IPS-18a (cell line): Measurements from ENCODE around the gene FGFBP2.

Experiments used
- H3K27ac ChIP-seq: one replicate; pipeline ENCODE4 v1.5.1; 2013; ENCODE audit warnings: low read length
- H3K27me3 ChIP-seq: one replicate; pipeline ENCODE4 v1.6.1; 2013; ENCODE audit warnings: mild to moderate bottlenecking, low read length; ENCODE audit not compliant: control insufficient read depth, insufficient read depth
- H3K36me3 ChIP-seq: one replicate; pipeline ENCODE4 v1.6.1; 2013; ENCODE audit warnings: low read depth, low read length; ENCODE audit not compliant: control insufficient read depth
- H3K4me1 ChIP-seq: one replicate; pipeline ENCODE4 v1.6.1; 2013; ENCODE audit warnings: low read depth, low read length; ENCODE audit not compliant: control insufficient read depth
- H3K4me3 ChIP-seq: one replicate; pipeline ENCODE4 v1.5.1; 2013; ENCODE audit warnings: low read length
- H3K9ac ChIP-seq: one replicate; pipeline ENCODE4 v1.6.1; 2013; ENCODE audit warnings: mild to moderate bottlenecking, low read length, moderate library complexity
- H3K9me3 ChIP-seq: one replicate; pipeline ENCODE4 v1.6.1; 2013; ENCODE audit warnings: low read depth, low read length; ENCODE audit not compliant: control insufficient read depth

Gene FGFBP2

DNA sequence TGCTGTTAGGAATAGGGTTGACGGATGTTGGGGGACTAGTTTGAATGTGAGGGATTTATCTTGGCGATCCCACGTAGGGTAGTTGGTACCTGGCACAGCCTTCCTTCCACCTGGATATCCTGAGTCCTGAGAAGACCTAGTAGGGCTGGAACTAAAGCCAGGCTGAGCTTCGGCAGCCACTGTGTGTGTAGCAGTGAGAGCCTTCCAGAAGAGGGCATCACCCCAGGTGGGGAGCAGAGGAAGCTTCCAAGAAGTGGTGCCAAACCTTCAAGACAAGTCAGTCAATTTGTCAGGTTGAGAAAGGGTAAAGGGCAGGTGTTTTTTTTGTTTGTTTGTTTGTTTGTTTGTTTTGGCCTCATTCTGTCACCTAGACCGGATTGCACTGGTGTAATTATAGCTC lies 1.2 kb upstream of the FGFBP2 start:
- no peaks in the 10 kb centered on the region for H3K9me3 ChIP-seq
- H3K27ac ChIP-seq = no peak overlapping the region
- H3K36me3 ChIP-seq = peaks cover 7% of the 10 kb centered on the region
- H3K4me1 ChIP-seq = no peaks in the 10 kb centered on the region
- H3K9ac ChIP-seq = no peak overlapping the region
- no peaks in the 10 kb centered on the region for H3K27me3 ChIP-seq
- H3K4me3 ChIP-seq = no peak overlapping the region

DNA sequence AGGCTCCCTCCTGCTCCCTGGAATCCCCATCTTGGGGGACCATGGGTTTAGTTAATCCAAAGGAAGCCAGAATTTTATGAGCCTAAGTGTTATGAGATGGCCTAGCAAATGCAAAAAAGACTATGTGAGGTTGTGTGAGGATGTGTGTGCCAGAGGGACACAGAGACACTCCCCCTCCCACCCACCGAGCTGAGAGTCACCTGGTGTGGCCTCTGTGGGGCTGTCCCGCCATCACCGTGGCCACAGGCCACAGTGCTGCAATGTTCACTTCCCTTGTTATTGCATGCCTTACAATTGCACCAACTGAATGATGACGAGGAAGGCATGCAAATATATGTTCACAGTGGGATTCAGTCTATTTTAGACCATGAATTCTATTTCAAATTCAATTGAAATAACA lies 601 bp upstream of the FGFBP2 start:
- H3K9ac ChIP-seq = no peak overlapping the region
- no peak overlapping the region for H3K4me3 ChIP-seq
- H3K9me3 ChIP-seq = no peaks in the 10 kb centered on the region
- H3K36me3 ChIP-seq = peaks cover 1% of the 10 kb centered on the region
- no peak overlapping the region for H3K27ac ChIP-seq
- H3K4me1 ChIP-seq = no peaks in the 10 kb centered on the region
- H3K27me3 ChIP-seq = no peaks in the 10 kb centered on the region

DNA sequence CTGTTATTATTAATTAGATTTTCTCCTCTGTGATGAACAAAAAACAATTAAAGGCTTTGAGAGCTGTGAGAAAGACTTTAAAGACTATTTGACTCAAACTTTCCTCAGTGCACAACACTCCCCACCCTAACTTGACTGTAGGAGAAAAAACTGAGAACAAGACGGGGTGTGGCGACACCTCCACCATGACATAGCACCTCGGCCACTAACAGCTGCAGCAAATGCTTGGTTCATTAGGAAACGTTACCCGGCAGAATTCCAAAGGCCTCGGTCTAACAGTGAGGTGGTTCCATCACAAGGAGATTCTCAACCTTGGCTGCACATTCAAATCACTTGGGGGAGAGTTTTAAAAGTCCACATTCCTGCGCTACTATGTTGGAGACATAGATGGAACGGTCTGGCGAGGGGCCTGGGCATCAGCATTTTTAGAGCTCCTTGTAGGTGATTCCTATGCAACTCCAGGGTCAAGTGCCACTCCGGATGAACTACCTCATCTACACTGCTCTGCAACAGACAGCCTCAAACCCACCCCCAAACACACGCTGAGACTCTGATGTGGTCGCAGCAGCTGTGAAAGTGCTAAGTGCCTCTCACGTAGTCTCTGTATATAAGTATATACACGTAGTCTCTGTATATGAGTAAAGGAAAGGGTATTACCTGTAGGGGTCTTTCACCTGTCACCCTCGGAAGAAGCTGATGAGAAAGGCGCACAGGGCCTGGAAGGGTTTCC lies 1.0 kb downstream of the FGFBP2 start:
- Histone ChIP-seq H3K36me3 (no peaks in the 10 kb centered on the region), H3K4me1 (peaks cover 6% of the 10 kb centered on the region), H3K9me3 (no peaks in the 10 kb centered on the region), H3K27me3 (no peaks in the 10 kb centered on the region), H3K4me3 (no peak overlapping the region), H3K27ac (no peak overlapping the region), H3K9ac (no peak overlapping the region)

DNA sequence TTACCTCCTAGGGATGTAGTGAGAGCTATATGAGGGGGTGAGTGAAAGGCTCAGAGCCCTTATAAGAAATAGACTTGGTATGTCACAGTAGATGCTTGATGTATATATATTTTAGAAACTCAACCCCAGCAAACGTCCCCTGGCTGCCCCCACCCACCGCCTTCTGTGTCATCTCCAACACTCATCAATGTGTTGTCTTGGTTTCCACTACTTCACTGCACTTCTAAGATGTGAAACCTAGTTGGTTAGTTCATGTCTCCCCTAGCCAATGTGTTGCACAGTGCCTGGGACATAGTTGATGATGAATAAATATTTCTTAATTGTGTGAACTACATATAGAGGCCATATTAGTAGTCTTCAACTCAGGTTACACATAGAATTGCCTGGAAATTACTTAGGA lies 4.4 kb downstream of the FGFBP2 start:
- Histone ChIP-seq H3K4me1 (peaks cover 6% of the 10 kb centered on the region), H3K27me3 (no peaks in the 10 kb centered on the region), H3K36me3 (no peaks in the 10 kb centered on the region), H3K27ac (no peak overlapping the region), H3K9ac (no peak overlapping the region), H3K4me3 (no peak overlapping the region), H3K9me3 (no peaks in the 10 kb centered on the region)

DNA sequence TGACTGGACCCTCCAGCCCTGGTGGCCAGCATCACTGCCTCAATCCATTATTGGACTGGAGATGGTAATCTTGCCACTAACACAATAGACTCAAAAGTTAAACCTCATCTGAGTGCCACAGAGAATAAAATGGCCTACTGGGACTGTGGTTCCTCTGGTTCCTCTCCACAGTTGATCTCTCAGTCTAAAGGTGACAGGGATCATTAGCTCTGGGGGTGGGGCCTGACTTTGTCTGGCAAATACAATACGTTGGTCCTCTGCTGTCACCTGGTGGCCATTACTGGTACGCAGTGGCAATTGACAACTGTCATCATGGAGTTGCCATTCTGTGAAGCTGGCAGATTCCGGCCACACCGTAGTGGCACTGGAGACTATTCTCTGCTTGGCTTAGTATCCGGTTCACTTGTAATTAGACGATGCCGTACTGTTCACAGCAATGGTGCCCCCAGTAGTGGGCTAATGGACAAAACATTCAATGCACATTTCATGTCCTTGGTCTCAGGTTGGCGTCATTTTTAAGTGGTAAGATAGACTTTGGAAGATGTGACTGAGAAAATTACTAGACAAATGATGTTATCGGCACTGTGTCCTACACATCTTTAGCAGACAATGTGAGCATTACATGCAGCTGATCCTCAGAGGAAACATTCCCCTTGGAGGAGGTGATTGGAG lies 6.7 kb downstream of the FGFBP2 start:
- no peaks in the 10 kb centered on the region for H3K27me3 ChIP-seq
- peaks cover 6% of the 10 kb centered on the region for H3K4me1 ChIP-seq
- H3K9me3 ChIP-seq = no peaks in the 10 kb centered on the region
- no peak overlapping the region for H3K4me3 ChIP-seq
- no peaks in the 10 kb centered on the region for H3K36me3 ChIP-seq
- no peak overlapping the region for H3K27ac ChIP-seq
- no peak overlapping the region for H3K9ac ChIP-seq

DNA sequence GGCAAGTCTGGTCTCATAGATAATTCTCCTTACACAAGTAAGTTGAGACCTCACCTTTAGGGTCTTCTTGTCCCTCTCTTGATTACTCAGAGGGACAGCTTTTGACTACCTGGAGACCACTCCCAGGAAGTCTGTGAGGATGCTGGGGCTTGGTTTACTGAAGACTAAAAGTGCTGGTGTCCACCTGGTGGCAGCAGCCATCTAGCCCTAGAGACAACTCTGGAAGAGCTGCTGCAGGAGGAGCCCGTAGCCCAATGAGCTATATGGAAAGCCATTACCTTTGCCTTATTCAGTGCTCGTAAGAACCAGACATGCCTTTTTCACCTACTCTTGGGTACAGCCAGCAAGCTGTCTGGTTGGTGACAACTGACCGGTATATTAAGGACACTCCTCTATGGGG lies 7.3 kb downstream of the FGFBP2 start:
- H3K9ac ChIP-seq = no peak overlapping the region
- H3K4me1 ChIP-seq = peaks cover 6% of the 10 kb centered on the region
- H3K27me3 ChIP-seq = no peaks in the 10 kb centered on the region
- H3K27ac ChIP-seq = no peak overlapping the region
- H3K36me3 ChIP-seq = no peaks in the 10 kb centered on the region
- no peak overlapping the region for H3K4me3 ChIP-seq
- no peaks in the 10 kb centered on the region for H3K9me3 ChIP-seq

DNA sequence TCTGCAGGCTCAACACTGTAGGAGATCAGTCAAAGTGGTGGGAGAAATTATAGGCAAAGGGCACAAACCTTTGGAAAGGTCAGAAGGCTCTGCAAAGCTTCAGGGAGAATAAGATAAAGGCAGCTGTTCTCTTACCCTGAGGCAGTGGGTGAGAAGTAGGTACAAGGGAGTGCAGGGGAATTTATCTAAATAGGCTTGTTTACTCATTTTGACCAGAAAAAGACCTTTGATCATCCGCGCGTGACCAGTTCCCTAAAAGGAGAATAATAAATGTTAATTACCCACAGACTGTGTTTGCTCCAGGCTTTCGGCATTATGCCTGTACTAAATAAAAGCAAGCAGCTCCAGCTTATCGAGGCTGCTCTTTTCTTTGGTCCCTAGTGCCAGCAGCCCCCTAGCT lies 9.3 kb downstream of the FGFBP2 start:
- Histone ChIP-seq H3K27me3 (no peaks in the 10 kb centered on the region), H3K4me3 (no peak overlapping the region), H3K36me3 (no peaks in the 10 kb centered on the region), H3K9ac (no peak overlapping the region), H3K27ac (no peak overlapping the region), H3K9me3 (no peaks in the 10 kb centered on the region), H3K4me1 (peaks cover 6% of the 10 kb centered on the region)

DNA sequence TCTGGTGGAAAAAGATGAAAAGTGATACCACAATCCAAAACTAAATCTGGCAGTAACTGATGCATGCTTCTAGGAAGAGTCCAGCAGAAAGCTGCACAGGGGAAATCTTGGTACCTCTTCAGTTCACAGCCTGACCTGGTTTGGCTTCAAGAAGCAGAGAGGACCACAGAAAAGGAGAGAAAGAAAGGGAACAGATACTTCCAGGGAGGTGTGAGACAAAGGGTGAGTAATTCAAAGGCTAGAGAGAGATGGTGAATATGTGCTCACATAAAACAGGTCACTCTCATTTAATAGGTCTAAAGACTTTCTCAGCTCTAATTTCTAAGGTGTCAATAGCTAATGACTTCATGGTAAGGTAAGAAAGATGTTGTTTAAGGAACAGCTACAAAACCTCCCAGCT lies 11.2 kb downstream of the FGFBP2 start:
- no peak overlapping the region for H3K27ac ChIP-seq
- H3K27me3 ChIP-seq = no peaks in the 10 kb centered on the region
- H3K4me3 ChIP-seq = no peak overlapping the region

DNA sequence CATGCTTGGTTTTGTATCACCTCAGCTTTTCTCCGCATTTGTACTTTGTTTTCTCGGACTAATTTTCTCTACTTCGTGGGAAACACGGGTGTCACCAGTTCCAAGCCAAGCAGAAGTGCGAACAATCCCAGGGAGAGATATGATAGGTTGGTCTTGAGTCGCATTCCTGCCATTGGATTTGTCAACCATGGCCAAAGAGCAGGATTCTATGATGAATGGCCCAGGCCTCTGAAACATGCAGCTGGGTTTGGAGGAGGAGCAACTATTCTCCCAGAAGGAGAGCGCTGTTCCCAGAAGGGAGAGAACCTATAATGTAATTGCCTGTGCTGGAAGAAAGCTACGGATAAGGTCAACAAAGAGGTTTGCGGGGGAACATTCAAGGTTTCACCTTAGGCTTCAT lies 14.1 kb downstream of the FGFBP2 start:
- H3K27ac ChIP-seq = no peak overlapping the region
- H3K9ac ChIP-seq = no peak overlapping the region
- H3K4me1 ChIP-seq = no peaks in the 10 kb centered on the region
- no peaks in the 10 kb centered on the region for H3K36me3 ChIP-seq
- no peak overlapping the region for H3K4me3 ChIP-seq
- no peaks in the 10 kb centered on the region for H3K9me3 ChIP-seq
- no peaks in the 10 kb centered on the region for H3K27me3 ChIP-seq

More for the DNA sequence above, 11.2 kb downstream of the FGFBP2 start:
- no peaks in the 10 kb centered on the region for H3K9me3 ChIP-seq
- H3K4me1 ChIP-seq = no peaks in the 10 kb centered on the region
- H3K9ac ChIP-seq = no peak overlapping the region
- no peaks in the 10 kb centered on the region for H3K36me3 ChIP-seq

DNA sequence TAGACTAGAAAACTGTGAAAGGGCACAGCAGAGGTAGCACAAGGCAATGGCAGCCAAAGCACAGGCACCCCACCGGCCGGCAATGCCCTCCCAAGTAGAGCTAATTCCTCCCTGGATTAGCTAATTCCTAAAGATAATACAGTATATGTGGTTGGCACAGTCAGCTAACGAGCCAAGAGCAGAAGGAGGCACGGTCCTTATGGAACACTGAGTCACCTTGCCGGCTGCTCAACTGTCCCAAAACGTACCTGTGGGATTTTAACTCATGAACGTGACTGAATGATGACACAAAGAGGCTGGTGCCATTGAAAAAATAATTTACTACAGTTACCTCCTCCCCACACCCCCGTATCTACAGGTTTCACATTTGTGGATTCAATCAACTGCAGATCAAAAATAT lies 15.3 kb downstream of the FGFBP2 start:
- Histone ChIP-seq H3K9me3 (no peaks in the 10 kb centered on the region), H3K27me3 (no peaks in the 10 kb centered on the region), H3K36me3 (no peaks in the 10 kb centered on the region), H3K9ac (no peak overlapping the region), H3K27ac (no peak overlapping the region), H3K4me3 (no peak overlapping the region), H3K4me1 (no peaks in the 10 kb centered on the region)

DNA sequence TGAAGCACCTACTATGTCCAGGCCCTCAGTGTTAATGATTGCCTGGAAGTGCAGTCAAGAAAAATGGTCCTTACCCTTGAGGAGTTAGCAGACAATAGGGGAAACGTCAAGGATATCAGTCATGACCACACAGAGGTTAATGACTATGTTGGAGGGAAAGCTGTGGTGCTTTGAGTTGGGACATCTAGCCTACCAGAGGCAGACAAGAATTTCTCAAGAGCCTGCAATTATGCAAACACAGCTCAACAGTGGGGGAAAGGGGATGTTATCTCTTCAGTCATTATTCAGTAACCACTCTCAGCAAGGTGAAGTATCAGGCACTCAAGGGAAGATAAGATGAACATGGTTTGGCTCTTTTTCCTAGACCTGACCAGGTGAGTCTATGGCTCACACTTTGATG lies 17.5 kb downstream of the FGFBP2 start:
- Histone ChIP-seq H3K27ac (no peak overlapping the region), H3K4me3 (no peak overlapping the region), H3K36me3 (no peaks in the 10 kb centered on the region), H3K27me3 (no peaks in the 10 kb centered on the region), H3K9me3 (no peaks in the 10 kb centered on the region), H3K4me1 (no peaks in the 10 kb centered on the region), H3K9ac (no peak overlapping the region)

DNA sequence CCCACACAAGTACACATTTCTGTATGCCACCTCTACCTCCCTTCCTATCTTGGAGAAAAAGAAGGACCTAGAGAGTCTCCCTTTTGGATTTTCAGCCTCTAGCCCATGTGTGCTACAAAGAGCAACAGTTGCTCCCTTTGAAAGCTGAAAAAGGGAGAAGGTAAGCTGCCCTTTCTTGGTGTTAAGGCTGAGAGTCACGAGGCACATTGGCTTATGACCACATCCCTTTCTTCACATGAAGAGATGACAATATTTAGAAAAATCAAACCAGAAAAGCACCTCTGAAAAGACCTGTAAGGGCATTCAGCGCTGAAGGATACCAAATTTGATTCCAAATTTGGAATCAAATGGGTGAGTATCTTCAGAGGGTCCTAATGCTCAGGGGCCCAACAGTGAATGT lies 18.1 kb downstream of the FGFBP2 start:
- no peaks in the 10 kb centered on the region for H3K36me3 ChIP-seq
- no peaks in the 10 kb centered on the region for H3K4me1 ChIP-seq
- no peak overlapping the region for H3K4me3 ChIP-seq
- no peak overlapping the region for H3K27ac ChIP-seq
- H3K9me3 ChIP-seq = no peaks in the 10 kb centered on the region
- H3K9ac ChIP-seq = no peak overlapping the region
- H3K27me3 ChIP-seq = no peaks in the 10 kb centered on the region
